HG03354 (cell line): ENCODE results near the gene BLID.

Source experiments
- ATAC-seq: cut with Tn5 transposase; IDR thresholded peaks from one replicate; pipeline ENCODE4 v1.9.1; 2021; ENCODE audit warnings: mild to moderate bottlenecking; ENCODE audit not compliant: unreplicated experiment, poor library complexity, severe bottlenecking

Gene BLID

GRCh38 chr11:122108192-122108799 is 7.7 kb downstream of the BLID start:
- ATAC-seq = no peak

DNA sequence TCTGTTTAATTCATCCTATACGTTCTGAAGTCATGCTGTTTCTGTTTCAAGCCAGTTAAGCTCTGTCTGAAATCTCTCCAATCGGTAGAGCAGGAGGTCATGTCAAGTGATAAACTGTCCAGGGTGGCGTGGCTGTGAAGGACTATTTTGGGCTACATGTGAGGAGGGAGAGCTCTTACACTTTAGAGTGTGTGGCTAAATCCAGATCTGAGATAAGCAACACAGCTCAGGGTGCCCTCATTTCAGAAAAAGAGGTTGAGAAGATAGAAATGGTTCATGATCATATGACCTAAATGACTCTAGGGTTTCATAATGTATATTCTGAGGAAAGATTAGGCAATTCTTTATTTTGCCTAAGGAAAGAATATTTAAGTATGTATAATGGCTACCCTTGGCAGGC is 8.4 kb downstream of the BLID start:
- ATAC-seq = no peak

DNA sequence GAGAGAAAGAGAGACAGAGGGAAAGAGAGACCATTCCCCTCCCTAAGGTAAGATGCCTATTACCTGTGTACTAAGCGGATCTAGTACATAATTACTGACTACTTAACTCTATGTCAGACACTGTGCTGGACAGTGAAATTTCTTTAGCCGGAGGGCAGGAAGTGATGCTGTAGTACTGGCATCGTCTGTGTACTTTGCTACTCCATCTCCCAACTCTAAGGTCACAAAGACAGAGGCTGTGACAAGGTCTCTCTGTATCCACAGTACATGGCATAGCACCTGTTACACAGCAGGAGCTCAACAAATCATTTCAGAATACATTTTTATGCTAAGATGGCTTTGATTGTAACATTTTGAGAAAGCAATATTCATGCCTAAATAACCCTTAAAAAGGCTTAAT is 9.0 kb downstream of the BLID start:
- no peak for ATAC-seq

DNA sequence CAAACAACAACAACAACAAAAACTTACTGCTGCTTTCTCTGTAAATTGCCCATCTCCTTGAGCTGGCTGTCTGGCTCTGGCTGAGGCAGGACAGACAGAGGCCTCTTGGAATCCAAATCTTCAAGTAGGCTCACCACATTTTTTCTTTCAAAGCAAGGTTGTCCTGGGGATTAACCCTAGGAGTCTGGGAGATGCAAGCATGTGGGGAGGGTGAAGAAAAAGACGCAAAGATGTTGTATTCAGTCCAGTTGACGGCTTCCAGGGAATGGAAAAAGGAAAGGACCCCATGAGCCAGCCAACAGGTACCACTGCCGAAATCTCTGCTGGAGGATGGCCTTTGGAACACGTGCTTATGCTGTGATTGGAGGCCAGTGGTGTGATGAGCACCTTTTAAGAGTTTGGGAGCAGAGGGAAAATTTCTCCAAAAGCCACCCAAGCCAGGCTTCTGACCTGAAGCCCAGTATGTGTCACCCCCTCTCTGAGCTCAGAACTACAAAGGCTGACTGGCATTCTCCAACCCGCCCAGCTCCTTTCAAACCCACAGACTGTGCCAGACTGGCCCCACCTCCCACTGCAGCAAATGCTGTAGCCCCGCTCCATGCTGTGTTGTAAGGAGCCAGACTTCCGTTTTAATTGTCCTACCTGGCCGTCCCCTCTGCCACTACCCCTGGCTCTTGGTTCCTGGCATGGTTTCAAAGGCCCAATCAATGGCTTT is 10.8 kb downstream of the BLID start:
- no peak for ATAC-seq

DNA sequence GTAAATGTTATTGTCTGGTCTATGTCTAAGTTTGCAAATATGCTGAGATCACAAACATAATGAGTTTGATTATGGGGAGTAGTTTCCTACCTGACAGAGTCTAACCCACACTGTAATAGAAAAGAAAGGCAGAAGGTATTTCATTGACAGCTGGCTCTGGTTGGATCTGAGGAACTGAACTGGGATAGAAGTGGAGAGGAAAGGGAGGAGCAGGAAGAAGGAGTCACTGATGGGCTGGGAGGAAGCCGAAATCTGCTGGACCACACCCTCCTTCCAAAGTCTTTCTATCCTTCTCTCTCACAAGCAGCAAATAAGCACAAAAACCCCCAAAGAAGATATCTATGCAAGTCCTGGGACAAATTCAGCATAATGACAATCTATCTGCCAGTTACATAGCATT is 11.7 kb downstream of the BLID start:
- no peak for ATAC-seq

DNA sequence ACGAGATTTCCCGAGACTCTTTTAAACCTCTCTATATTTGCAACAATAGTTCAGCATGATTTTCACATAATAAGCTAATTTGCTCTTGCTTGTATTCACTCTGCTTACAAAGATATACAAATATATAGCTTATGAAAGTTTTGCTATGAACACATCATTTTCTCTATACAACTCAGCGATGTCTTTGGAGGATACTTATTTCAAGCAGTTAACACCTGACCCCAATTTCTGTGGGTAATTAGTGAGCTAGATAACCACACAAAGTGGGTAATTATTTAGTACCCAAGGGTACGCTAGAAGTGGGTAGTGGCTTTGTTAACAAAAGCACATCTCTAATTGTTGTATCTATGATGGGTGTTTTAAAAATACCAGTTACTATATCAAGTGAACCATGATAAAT is 12.3 kb downstream of the BLID start:
- no peak for ATAC-seq

DNA sequence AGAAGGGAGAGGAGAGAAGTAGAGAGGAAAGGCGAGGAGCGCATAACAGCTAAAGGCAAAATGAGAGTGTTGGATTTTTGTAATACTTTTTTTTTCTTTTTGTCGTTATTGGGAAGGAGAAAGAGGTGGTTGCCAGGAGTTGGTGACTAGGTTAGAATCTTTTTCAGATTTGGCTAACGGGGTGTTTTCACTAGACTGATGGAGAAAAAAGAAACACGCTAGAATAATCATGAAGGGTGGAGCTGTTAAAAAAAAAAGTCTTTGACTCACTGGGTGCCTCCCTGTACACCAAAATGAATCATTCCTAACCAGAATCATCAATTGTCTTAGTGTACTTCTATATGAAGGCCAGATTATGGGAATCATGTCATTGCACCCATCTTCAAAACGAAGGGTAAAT is 12.7 kb downstream of the BLID start:
- ATAC-seq = no peak

DNA sequence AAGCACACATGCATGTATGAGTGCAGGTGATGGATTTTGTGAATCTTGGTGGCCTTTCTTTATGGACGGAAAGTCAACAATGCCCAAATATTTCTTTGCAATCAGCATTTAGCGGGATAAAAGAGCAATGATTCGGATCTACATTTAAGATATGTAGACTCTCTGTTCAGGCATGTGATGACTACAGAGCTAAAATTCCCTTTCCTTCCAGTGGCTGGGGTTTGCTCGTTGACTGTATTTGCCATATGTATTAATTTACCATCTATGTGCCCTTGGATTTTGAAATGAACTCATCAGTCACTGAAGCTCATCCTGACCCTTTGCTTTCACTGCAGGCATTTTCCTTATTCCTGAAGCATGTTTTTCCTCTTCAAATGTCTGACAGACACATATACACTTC is 13.6 kb downstream of the BLID start:
- no peak for ATAC-seq

- ATAC-seq = no peak
Observed at GRCh38 chr11:122101625-122102291, 14.3 kb downstream of the BLID start.

GRCh38 chr11:122100756-122101080 is 15.3 kb downstream of the BLID start:
- ATAC-seq = no peak

GRCh38 chr11:122100037-122100755 is 15.8 kb downstream of the BLID start:
- ATAC-seq = no peak

- no peak for ATAC-seq
Observed at GRCh38 chr11:122099374-122100036, 16.5 kb downstream of the BLID start.

DNA sequence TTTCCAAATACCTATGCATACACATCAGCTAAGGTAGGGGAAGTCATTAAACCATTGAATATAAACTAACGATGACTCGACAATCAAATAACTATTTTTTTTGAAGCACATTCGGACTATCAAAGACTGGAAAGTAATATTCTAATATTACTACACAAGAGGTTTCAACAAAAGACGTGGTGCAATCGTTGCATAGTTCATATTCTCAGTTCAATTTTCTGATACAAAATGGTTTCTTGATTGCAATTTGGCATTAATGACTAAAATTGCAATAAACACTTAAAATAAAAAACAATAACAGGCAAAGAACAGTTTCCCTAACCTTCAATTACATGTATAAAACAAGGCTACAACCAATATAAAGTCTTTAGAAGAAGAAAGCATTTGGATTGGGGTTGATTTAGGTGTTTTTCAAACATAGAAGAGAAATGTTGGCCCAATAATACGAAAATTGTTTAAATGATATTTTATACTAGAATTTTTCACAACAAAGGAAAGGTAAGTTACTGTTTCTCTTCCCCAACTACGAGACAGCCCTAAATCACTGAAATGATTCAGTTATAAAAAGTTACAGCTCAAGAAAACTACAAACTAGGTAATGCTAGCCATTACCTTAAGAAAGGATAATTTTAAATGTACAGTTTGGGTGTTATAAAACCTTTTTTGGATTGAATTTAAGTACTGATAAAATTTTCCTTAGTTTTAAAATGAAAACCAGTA is 17.6 kb downstream of the BLID start:
- no peak for ATAC-seq

- no peak for ATAC-seq
Observed at GRCh38 chr11:122097419-122098001, 18.5 kb downstream of the BLID start.

GRCh38 chr11:122096272-122097112 is 19.5 kb downstream of the BLID start:
- ATAC-seq = no peak

DNA sequence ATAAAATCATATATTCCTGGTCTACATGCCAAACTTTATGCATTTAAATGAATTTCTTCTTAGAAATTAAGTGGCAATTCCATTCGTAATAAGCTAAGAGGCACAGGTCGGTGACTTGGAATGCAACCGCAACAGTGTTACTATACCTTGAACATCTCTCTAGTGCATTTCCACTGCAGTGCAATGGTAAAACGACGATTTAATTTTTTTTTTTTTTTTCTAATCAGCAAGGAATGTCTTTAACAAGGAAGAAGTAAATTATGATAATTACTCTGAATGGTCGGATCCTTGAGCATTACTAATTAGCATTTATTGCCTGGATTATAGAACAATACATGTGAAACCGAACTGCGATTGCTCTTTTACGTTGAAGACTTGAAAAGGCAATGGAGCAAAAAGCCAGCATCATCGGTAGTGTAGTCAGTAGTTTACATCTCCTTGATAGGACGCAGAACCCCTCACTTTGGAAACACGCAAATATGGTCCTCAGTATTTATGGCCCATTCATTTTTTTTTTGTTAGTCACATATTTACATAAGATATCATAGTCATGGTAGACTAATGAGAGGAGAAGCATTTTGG is 20.2 kb downstream of the BLID start:
- no peak for ATAC-seq

- ATAC-seq = no peak
Observed at GRCh38 chr11:122094836-122095235, 21.2 kb downstream of the BLID start.

- no peak for ATAC-seq
Observed at GRCh38 chr11:122093731-122094275, 22.2 kb downstream of the BLID start.
